Stimulated activated CD4-positive, alpha-beta T cell treated with anti-CD3 and anti-CD28 coated beads, Interleukin-12 subunit alpha, Interleukin-12 subunit beta, amount 100 ng/mL, for 48 hours (primary cell): ENCODE measurements around the gene TSSC4.
A peak's percentile ranks its signal among the peaks of the same experiment; 100 is the strongest.

Source experiments
- DNase-seq, 3 donors: peaks; one replicate each; pipeline ENCODE4 v3.0.0-alpha.2; 2020; ENCODE audit warnings: low read depth in 2 of 3, low spot score in 1 of 3

The TSSC4 gene

GRCh38 chr11:2368851-2369180, 31.7 kb upstream of the TSSC4 start:
- no peak for DNase-seq

- DNase-seq: no peak
These were observed 31.2 kb upstream of the TSSC4 start for GRCh38 chr11:2369320-2369719.

- DNase-seq: no peak
These were observed 30.7 kb upstream of the TSSC4 start for GRCh38 chr11:2369896-2370295.

- no peak for DNase-seq
These were observed 25.9 kb upstream of the TSSC4 start for GRCh38 chr11:2374456-2375201.

GRCh38 chr11:2375341-2375853, 25.2 kb upstream of the TSSC4 start:
- no peak for DNase-seq

GRCh38 chr11:2375964-2376551, 24.5 kb upstream of the TSSC4 start:
- DNase-seq: no peak

- DNase-seq: peak; percentile 29 to 47 (median 42)
These were observed 23.6 kb upstream of the TSSC4 start, which contains the start of gene CD81 for GRCh38 chr11:2376751-2377451. Gene CD81 (plus strand): TSS chr11:2377310. CDS start chr11:2377550, 240 bp downstream.

GRCh38 chr11:2377511-2378443, 22.8 kb upstream of the TSSC4 start:
- DNase-seq: peak in 1 of 3 donors; percentile 49

- no peak for DNase-seq
These were observed 21.9 kb upstream of the TSSC4 start for GRCh38 chr11:2378527-2379210.

GRCh38 chr11:2379466-2380174, 20.9 kb upstream of the TSSC4 start:
- no peak for DNase-seq

- no peak for DNase-seq
These were observed 20.2 kb upstream of the TSSC4 start for GRCh38 chr11:2380396-2380795.

- no peak for DNase-seq
These were observed 19.7 kb upstream of the TSSC4 start for GRCh38 chr11:2380807-2381350.

GRCh38 chr11:2381494-2382128, 18.9 kb upstream of the TSSC4 start:
- no peak for DNase-seq

- no peak for DNase-seq
These were observed 18.4 kb upstream of the TSSC4 start for GRCh38 chr11:2382129-2382517.

GRCh38 chr11:2382936-2383851, 17.4 kb upstream of the TSSC4 start:
- DNase-seq: no peak

- DNase-seq: no peak
These were observed 16.4 kb upstream of the TSSC4 start for GRCh38 chr11:2383852-2384804.
